ENCODE data around the gene MRPS18A. TPM values are rescaled to one million over a fixed set of nuclear protein-coding genes. Genes with fewer than 3 reads are reported as not detected.

The MRPS18A gene
- total RNA-seq, 3 donors from 2014 or later: 36.9 to 65.7 (median 61.9) TPM

DNA sequence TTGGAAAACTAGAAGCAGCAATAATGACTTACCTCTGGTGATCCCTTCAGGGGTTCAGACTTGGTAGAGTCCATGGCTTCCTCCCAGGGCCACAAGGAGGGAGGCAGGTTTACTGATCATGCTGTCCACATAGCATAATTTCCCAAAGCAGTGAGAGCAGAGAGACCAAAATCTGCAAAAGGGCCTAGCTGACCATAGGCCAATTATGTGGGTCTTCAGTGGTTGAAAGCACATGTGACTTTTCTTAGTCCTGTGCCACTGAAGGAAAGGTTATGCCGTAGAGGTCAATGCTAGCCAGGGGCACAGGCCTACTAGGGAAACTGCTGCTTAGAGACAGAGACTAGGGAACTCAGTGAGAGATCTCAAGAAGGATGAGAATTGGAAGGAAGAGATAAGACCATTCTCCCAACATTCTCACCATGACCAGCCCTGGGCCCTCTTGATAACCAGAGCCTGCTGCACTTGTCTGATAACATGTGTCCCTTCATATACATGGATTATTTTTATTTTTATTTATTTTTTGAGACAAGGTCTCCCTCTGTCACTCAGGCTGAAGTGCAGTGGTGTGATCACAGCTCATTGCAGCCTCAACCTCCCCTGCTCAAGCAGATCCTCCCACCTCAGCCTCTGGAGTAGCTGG, 56.5 kb downstream of the MRPS18A start:
- ATAC-seq (no peak), DNase-seq (no peak)
- H3K36me3 ChIP-seq (ENCODE audit: low read depth): no peaks in the 10 kb centered on the region
- H3K4me1 ChIP-seq (ENCODE audit: low read depth): peaks cover 18% of the 10 kb centered on the region
- no peaks in the 10 kb centered on the region for H3K9me3 ChIP-seq
- TF ChIP-seq, protein P1, sequence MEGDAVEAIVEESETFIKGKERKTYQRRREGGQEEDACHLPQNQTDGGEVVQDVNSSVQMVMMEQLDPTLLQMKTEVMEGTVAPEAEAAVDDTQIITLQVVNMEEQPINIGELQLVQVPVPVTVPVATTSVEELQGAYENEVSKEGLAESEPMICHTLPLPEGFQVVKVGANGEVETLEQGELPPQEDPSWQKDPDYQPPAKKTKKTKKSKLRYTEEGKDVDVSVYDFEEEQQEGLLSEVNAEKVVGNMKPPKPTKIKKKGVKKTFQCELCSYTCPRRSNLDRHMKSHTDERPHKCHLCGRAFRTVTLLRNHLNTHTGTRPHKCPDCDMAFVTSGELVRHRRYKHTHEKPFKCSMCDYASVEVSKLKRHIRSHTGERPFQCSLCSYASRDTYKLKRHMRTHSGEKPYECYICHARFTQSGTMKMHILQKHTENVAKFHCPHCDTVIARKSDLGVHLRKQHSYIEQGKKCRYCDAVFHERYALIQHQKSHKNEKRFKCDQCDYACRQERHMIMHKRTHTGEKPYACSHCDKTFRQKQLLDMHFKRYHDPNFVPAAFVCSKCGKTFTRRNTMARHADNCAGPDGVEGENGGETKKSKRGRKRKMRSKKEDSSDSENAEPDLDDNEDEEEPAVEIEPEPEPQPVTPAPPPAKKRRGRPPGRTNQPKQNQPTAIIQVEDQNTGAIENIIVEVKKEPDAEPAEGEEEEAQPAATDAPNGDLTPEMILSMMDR (IDR thresholded peaks at IDR 0.05): no peak
- no peak overlapping the region for H3K4me3 ChIP-seq
- intact Hi-C loops (cut with DNase I, micrococcal nuclease): no loop called here

DNA sequence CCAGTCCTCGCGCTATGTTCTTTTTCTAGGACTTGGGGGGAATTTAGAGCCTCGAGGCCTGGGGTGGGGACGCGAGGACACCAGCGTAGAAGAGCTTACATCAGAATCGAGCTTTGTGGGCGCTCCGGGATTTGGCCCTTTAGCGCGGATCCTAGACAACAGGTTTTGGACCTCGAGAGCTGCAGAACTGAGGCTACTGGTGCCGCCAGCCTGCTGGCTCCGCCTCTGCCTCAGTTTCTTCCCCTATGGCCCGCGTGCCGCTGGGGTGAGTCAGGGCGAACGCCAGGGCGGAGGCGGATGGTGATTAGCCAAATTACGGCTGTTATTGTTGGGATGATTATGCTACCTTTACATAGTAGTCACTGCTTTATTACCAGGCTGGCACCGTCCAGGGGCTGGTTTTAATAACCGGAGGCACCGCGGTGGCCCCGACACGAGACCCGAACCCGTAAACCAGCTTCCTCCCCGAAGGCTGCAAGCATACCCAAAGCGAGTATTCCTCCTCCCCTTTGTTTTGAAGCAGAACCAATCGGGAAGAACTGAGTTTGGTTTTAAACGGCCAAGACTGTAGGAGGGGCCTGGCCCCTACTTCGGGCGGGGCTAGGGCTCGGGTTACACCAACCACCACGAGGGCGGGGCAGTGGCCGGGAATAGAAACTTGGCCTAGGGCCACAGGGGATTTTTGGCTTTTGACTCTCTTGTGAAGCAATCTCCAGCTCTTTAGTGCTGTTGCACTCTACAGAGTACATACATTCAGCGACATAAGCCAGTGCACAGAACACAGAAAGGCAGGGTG, 57.9 kb downstream of the MRPS18A start:
- Histone ChIP-seq H3K4me1 (ENCODE audit: low read depth) (peaks cover 18% of the 10 kb centered on the region), H3K9me3 (no peaks in the 10 kb centered on the region), H3K36me3 (ENCODE audit: low read depth) (no peaks in the 10 kb centered on the region), H3K4me3 (peak overlapping the region; percentile 80)
- intact Hi-C loops (cut with DNase I, micrococcal nuclease): no loop called here
- TF ChIP-seq, protein P1 (IDR thresholded peaks at IDR 0.05): no peak
- ATAC-seq (peak; percentile 82), DNase-seq (peak; percentile 95 to 98 (median 96))

DNA sequence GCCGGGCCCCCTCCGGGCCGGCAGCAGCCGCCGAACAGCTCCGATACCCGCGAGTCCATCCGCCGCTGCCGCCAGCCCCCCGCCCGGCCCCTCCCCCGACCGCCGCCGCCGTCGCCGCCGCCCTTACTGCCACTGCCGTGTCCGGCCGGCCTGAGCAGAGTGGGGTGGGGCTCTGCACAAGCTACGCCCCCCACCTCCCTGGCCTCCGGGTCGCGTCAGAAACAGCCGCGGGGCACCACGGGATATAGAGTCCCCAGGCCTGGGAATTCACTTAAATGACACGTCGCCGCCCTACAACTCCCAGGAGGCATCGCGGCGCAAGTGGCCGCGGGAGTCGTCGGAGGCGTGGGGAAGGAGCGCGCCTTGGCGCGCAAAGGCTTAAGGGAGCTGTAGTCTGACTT, 58.5 kb downstream of the MRPS18A start, which contains the start of gene GTPBP2:
Gene GTPBP2 (minus strand): TSS at position 161 of the 401 bp plus-strand sequence. CDS start 102 bp downstream, at position 59.
- peaks cover 18% of the 10 kb centered on the region for H3K4me1 ChIP-seq (ENCODE audit: low read depth)
- TF ChIP-seq, protein P1 (IDR thresholded peaks at IDR 0.05): no peak
- no peaks in the 10 kb centered on the region for H3K36me3 ChIP-seq (ENCODE audit: low read depth)
- DNase-seq: peak; percentile 99 to 100 (median 99)
- H3K9me3 ChIP-seq: no peaks in the 10 kb centered on the region
- peak; percentile 86 for ATAC-seq
- intact Hi-C loops (cut with DNase I, micrococcal nuclease): no loop called here
- peak within 1 kb of the TSS; percentile 80 for H3K4me3 ChIP-seq

DNA sequence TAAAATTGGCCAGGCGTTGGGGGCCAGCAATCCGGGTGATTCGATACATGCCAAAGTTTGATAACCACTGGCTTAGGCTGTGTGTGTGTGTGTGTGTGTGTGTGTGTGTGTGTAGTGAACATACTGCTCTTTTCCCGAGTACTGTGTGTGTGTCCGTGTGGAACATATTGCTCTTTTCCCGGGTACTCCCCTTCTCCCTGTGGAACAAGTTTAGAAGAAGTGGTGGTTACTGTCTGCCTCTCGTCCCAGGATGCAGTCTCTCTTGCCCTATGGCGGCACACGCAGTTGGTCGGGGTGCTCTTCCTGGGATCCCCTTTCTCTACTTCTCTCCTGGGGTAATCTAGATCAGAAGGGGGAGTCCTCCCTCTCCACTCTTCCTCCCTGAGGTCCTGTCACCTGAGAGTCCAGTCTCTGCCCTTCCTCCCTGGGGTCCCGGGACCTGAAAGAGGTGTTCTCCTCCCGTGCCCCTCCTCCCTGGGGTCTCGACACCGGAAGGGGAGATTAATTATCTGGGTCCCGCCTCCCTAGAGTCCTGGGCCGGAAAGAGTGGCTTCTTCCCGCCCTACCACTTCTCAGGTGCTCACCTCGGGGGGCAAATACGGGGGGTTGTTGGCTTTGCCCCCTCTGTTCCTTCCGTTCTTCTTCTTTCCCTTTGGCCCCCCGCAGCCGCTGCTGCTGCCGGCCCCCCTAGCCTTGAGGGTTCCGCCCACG, 59.0 kb downstream of the MRPS18A start:
- intact Hi-C loops (cut with DNase I, micrococcal nuclease): no loop called here
- Histone ChIP-seq H3K36me3 (ENCODE audit: low read depth) (no peaks in the 10 kb centered on the region), H3K4me1 (ENCODE audit: low read depth) (peaks cover 18% of the 10 kb centered on the region), H3K4me3 (peak overlapping the region; percentile 80), H3K9me3 (no peaks in the 10 kb centered on the region)
- TF ChIP-seq, protein P1 (IDR thresholded peaks at IDR 0.05): no peak
- DNase-seq (peak; percentile 66 to 75 (median 73)), ATAC-seq (peak; percentile 5)

DNA sequence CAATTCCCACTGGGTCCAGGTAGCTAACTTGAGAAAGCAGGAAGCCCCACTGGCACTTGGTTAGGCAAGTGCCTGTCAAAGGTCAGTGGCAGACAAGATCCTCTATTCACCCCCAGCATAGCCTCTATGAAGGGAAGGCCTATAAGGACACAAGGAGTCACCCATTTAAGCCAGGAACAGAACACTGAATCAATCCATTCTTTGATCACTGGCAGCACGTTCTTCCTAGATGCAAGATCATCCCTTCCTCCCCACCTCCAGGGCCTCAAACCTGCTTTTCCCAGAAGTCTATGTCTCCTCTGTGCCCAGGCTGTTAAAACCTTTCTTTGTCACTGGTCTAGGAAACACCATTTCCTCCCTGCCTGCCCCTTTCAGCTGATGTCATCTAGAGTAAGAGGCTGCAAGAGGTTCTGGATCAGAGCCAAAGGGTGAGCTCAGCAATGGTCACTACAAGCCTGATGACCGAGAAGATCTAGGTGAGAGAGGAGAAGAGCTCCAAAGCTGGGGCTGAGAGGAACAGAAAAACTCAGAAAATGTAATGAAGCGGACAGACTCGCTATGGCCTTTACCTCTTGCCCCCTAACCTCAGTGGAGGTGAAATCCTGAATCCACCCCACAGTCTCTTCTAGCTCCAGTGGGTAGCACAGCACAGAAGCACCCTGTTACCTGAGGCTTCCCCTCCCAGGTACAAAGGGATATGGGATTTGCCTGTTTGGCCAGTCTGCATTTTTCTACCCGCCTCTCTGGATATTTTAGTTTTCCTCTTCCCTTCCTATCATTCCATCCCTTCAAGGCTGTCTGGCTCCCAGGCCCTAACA, 60.4 kb downstream of the MRPS18A start:
- intact Hi-C loops (cut with DNase I, micrococcal nuclease): no loop called here

More for the DNA sequence above, 60.4 kb downstream of the MRPS18A start:
- peak in 2 of 3 donors; percentile 32 to 79 for DNase-seq
- H3K4me1 ChIP-seq (ENCODE audit: low read depth): peaks cover 18% of the 10 kb centered on the region
- H3K9me3 ChIP-seq: no peaks in the 10 kb centered on the region
- H3K4me3 ChIP-seq: no peak overlapping the region
- ATAC-seq: peak; percentile 2
- TF ChIP-seq, protein P1 (IDR thresholded peaks at IDR 0.05): no peak
- H3K36me3 ChIP-seq (ENCODE audit: low read depth): no peaks in the 10 kb centered on the region

All from mucosa of descending colon (tissue), 3 donors.